IPS DF 6.9 (cell line): ENCODE measurements around the gene IL1R1.

ENCODE experiments used
- DNase-seq: peaks from one replicate; pipeline ENCODE4 v3.0.0-alpha.2; 2013; ENCODE audit warnings: low read depth, low spot score
- H3K27ac ChIP-seq: one replicate; pipeline ENCODE4 v1.5.1; 2013; ENCODE audit warnings: low read length, control low read depth
- H3K27me3 ChIP-seq: 2 replicates; pipeline ENCODE4 v1.6.1; 2013; ENCODE audit warnings: mild to moderate bottlenecking, low read length; ENCODE audit not compliant: control insufficient read depth, insufficient read depth
- H3K36me3 ChIP-seq: 2 replicates; pipeline ENCODE4 v1.6.1; 2013; ENCODE audit warnings: low read length; ENCODE audit not compliant: control insufficient read depth, insufficient read depth
- H3K4me1 ChIP-seq: 2 replicates; pipeline ENCODE4 v1.6.1; 2013; ENCODE audit warnings: low read length; ENCODE audit not compliant: control insufficient read depth, insufficient read depth
- H3K4me3 ChIP-seq: 2 replicates; pipeline ENCODE4 v1.5.1; 2013; ENCODE audit warnings: mild to moderate bottlenecking, low read length
- H3K9me3 ChIP-seq: 2 replicates; pipeline ENCODE4 v1.6.1; 2013; ENCODE audit warnings: low read length, inconsistent platforms; ENCODE audit not compliant: control insufficient read depth, insufficient read depth
- WGBS: extraction: QIAGEN DNeasy Blood & Tissue Kit; methylation state at CpG from one replicate; pipeline ENCODE4 v1.1.7; 2013; ENCODE audit warnings: mixed read lengths, missing lambda C conversion rate; ENCODE audit not compliant: insufficient read length, insufficient coverage; 5-methylcytosine and 5-hydroxymethylcytosine counted together

Gene IL1R1

GRCh38 chr2:102112271-102112670 is 30.3 kb upstream of the IL1R1 start:
- Histone ChIP-seq H3K4me1 (no peaks in the 10 kb centered on the region), H3K4me3 (no peak overlapping the region), H3K27me3 (no peaks in the 10 kb centered on the region), H3K27ac (no peak overlapping the region), H3K9me3 (no peaks in the 10 kb centered on the region), H3K36me3 (no peaks in the 10 kb centered on the region)
- no peak for DNase-seq
- no CpG with 5 or more reads among the region's 1 CpG for WGBS

GRCh38 chr2:102112692-102113665 is 29.6 kb upstream of the IL1R1 start:
- DNase-seq: no peak
- Histone ChIP-seq H3K27ac (no peak overlapping the region), H3K4me3 (no peak overlapping the region), H3K27me3 (no peaks in the 10 kb centered on the region), H3K4me1 (no peaks in the 10 kb centered on the region), H3K36me3 (no peaks in the 10 kb centered on the region), H3K9me3 (no peaks in the 10 kb centered on the region)
- WGBS: 100% methylated on average over 1 of the region's 10 CpGs

DNA sequence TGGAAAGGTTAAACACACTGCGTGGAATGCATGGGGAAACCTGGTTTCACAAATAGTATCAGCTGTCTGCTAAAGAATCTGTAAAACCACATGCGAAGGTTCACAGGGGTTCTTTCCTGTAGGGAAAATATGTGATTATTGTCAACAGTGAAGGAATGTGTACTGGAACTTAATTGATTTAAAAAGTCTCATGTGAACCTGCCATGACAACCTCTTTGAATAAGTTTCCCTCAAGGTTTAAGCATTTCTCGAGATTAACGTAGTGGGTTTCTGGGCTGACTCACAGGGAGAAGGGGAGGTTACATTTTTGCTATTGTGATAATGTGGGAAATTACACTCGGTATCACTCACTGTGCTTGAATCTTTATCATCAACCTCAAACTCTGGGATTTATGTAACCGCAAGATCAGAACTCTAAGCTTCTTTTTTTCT is 28.2 kb upstream of the IL1R1 start:
- H3K4me3 ChIP-seq: no peak overlapping the region
- no peaks in the 10 kb centered on the region for H3K27me3 ChIP-seq
- WGBS: no CpG with 5 or more reads among the region's 6 CpGs
- DNase-seq: no peak
- no peaks in the 10 kb centered on the region for H3K36me3 ChIP-seq
- no peaks in the 10 kb centered on the region for H3K4me1 ChIP-seq
- no peak overlapping the region for H3K27ac ChIP-seq
- H3K9me3 ChIP-seq: no peaks in the 10 kb centered on the region

- no CpG with 5 or more reads among the region's 5 CpGs for WGBS
These were observed 27.6 kb upstream of the IL1R1 start for GRCh38 chr2:102114851-102115497.

DNA sequence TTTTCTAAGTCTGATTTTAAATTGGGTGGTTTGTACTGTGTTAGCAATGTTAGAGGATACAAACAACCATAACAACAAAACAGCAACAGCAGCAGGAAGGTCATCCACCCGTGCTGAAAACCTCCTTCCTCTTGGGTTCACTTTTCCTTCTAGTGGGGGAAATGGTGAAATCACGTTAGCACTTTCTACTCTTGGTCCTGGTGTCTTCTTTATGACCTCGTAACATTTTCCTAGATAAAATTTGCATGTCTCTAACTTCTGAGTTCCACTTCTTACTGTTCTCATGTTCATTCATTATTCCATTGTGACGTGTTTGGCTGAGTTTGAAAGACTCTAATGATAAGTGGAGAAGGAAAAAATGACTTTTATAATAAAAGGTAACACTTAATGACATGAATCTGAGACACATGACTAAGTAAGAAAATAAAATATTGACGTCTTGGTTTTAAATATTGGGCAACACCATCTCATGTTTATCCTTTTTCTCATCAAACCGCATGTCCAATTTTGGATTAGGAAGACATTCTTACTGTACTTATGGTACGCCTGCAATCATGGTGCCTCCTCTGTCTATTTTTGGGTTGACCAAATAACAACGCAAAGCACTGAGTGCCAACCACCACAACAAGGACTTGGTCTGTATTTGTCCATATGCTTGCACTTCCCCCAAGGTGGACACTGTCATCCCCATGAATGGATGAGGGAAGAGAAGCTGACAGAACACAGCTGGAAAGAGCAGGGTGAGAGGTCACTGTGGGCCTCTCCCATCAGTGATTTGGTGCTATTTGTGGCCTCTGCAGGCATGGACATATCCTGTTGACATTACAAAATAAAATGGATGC is 25.7 kb upstream of the IL1R1 start:
- Histone ChIP-seq H3K4me3 (no peak overlapping the region), H3K27ac (no peak overlapping the region), H3K36me3 (no peaks in the 10 kb centered on the region; the same call in 1 of the 2 replicates), H3K27me3 (no peaks in the 10 kb centered on the region), H3K4me1 (no peaks in the 10 kb centered on the region), H3K9me3 (no peaks in the 10 kb centered on the region)
- no CpG with 5 or more reads among the region's 8 CpGs for WGBS
- DNase-seq: no peak

More at GRCh38 chr2:102114851-102115497, 27.6 kb upstream of the IL1R1 start:
- H3K4me3 ChIP-seq: no peak overlapping the region
- H3K36me3 ChIP-seq: no peaks in the 10 kb centered on the region
- H3K27ac ChIP-seq: no peak overlapping the region
- no peaks in the 10 kb centered on the region for H3K27me3 ChIP-seq
- no peaks in the 10 kb centered on the region for H3K9me3 ChIP-seq
- DNase-seq: no peak
- H3K4me1 ChIP-seq: no peaks in the 10 kb centered on the region

- WGBS: no CpG with 5 or more reads among the region's 6 CpGs
- Histone ChIP-seq H3K36me3 (no peaks in the 10 kb centered on the region; the same call in 1 of the 2 replicates), H3K4me1 (no peaks in the 10 kb centered on the region), H3K9me3 (no peaks in the 10 kb centered on the region), H3K27me3 (no peaks in the 10 kb centered on the region), H3K4me3 (no peak overlapping the region), H3K27ac (no peak overlapping the region)
- DNase-seq: no peak
These were observed 25.1 kb upstream of the IL1R1 start for GRCh38 chr2:102117472-102117858.

DNA sequence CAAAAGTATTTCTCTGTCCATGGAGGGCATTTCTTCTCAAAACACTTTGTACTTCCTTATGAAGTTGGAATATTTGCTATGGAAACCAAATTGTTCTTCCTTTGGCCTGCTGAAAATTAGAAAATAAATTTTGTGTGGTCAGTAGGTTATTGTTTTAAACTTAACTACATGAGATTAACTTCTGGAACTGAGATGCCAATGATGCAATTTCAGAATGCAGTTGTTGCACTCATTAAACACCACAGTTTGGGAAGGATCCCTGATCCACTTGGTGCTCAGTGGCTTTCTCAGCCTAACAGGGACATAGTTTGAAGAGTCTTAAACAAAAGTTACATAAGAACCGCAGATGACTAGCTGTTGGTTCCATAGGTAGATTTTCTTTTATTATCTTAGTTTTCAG is 23.3 kb upstream of the IL1R1 start:
- Histone ChIP-seq H3K27me3 (no peaks in the 10 kb centered on the region), H3K4me1 (no peaks in the 10 kb centered on the region), H3K27ac (no peak overlapping the region), H3K36me3 (no peaks in the 10 kb centered on the region; the same call in 1 of the 2 replicates), H3K4me3 (no peak overlapping the region), H3K9me3 (no peaks in the 10 kb centered on the region)
- no CpG with 5 or more reads among the region's 1 CpG for WGBS
- DNase-seq: no peak

GRCh38 chr2:102120261-102120660 is 22.3 kb upstream of the IL1R1 start:
- H3K4me1 ChIP-seq: no peaks in the 10 kb centered on the region
- WGBS: 100% methylated on average over 1 of the region's 5 CpGs
- H3K27ac ChIP-seq: no peak overlapping the region
- no peaks in the 10 kb centered on the region; the same call in 1 of the 2 replicates for H3K36me3 ChIP-seq
- no peak overlapping the region for H3K4me3 ChIP-seq
- no peak for DNase-seq
- no peaks in the 10 kb centered on the region for H3K9me3 ChIP-seq
- no peaks in the 10 kb centered on the region for H3K27me3 ChIP-seq

DNA sequence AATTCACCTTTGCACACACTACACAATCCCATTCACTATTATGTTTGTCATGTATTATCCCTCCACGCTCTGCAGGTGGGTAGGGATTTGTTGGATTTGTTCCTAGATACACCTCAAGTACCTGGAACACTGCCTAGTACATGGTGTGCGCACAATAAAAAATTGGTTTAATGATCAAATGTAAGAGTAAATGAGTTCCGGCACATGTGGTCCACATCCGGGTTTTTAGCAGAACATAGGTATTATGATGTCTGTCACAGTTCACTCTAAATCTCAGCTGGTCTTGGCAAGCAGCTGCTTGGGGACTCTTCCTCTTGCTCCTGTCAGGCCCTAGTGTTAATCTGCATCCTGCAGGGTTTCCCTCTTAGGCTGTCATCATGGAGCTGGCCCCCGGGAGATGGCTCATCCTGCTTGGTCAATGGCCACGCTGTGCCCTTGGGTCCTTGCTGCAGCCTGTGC is 21.8 kb upstream of the IL1R1 start:
- Histone ChIP-seq H3K36me3 (no peaks in the 10 kb centered on the region; the same call in 1 of the 2 replicates), H3K27ac (no peak overlapping the region), H3K27me3 (no peaks in the 10 kb centered on the region), H3K9me3 (no peaks in the 10 kb centered on the region), H3K4me1 (no peaks in the 10 kb centered on the region), H3K4me3 (no peak overlapping the region)
- WGBS: no CpG with 5 or more reads among the region's 6 CpGs
- DNase-seq: no peak

GRCh38 chr2:102122115-102122514 is 20.4 kb upstream of the IL1R1 start:
- WGBS: no CpG with 5 or more reads among the region's 3 CpGs
- Histone ChIP-seq H3K27ac (no peak overlapping the region), H3K27me3 (no peaks in the 10 kb centered on the region), H3K36me3 (no peaks in the 10 kb centered on the region; the same call in 1 of the 2 replicates), H3K9me3 (no peaks in the 10 kb centered on the region), H3K4me3 (no peak overlapping the region), H3K4me1 (no peaks in the 10 kb centered on the region)
- DNase-seq: no peak
